ENCODE results near the gene OR5K2. TPM values are rescaled to one million over a fixed set of nuclear protein-coding genes. Genes with fewer than 3 reads are reported as not detected.

The OR5K2 gene
- total and polyA plus RNA-seq, 10 of the 15 experiments (the other 5 are each of a cell fraction or from before 2014, with no cell fraction given) = 0.12 TPM; not detected in 9

- TF ChIP-seq ELK1 (IDR thresholded peaks at IDR 0.05; ENCODE audit: low read depth, low read length) (no peak), MYB (IDR thresholded peaks at IDR 0.05; ENCODE audit: borderline replicate concordance, low read depth, low read length) (no peak)
These were observed 37.3 kb upstream of the OR5K2 start (continued) for GRCh38 chr3:98460220-98460619.

GRCh38 chr3:98462901-98463300, 34.6 kb upstream of the OR5K2 start, which contains the start of gene OR5K1:
Gene OR5K1, plus strand, starts transcription at chr3:98463201. Its CDS starts 6,376 bp downstream, at chr3:98469577.
- Histone ChIP-seq H3K4me3 (no peak within 1 kb of the TSS), H4K20me1 (ENCODE audit: control insufficient read depth, insufficient read depth) (no peaks in the 10 kb centered on the region), H3K4me1 (ENCODE audit: control insufficient read depth, insufficient read depth, low read length) (no peaks in the 10 kb centered on the region), H3K9ac (ENCODE audit: control insufficient read depth, insufficient read depth, low read length) (no peak within 1 kb of the TSS), H3K27ac (ENCODE audit: control insufficient read depth, insufficient read depth) (no peak within 1 kb of the TSS), H3K4me2 (ENCODE audit: control insufficient read depth, insufficient read depth) (no peak within 1 kb of the TSS), H2AFZ (ENCODE audit: control insufficient read depth, low read depth, low read length) (no peak within 1 kb of the TSS), H3K79me2 (ENCODE audit: control insufficient read depth, insufficient read depth, low read length) (no peaks in the 10 kb centered on the region), H3K9me3 (replicated peaks; ENCODE audit: control insufficient read depth, insufficient read depth, low read length) (no peaks in the 10 kb centered on the region; the same call in 2 of the 3 replicates), H3K36me3 (ENCODE audit: control insufficient read depth in 2 of 2, insufficient read depth in 2 of 2, low read length in 1 of 2) (no peaks in the 10 kb centered on the region), H3K27me3 (replicated peaks in 1 of 2; ENCODE audit: control insufficient read depth in 2 of 2, insufficient read depth in 2 of 2, low read length in 1 of 2) (no peaks in the 10 kb centered on the region)
- BruUV-seq (replicated peaks) = no TSS peak
- TF ChIP-seq PRDM15 (CRISPR knock-in tag; IDR thresholded peaks at IDR 0.05) = no peak
- no peak for TF ChIP-seq KLF5 (IDR thresholded peaks at IDR 0.05; ENCODE audit: partially characterized antibody)
- no peak for TF ChIP-seq CEBPB (IDR thresholded peaks at IDR 0.05; ENCODE audit: borderline replicate concordance in 1 of 2, low read depth in 2 of 2, low read length in 2 of 2)
- TF ChIP-seq SIN3A (IDR thresholded peaks at IDR 0.05; ENCODE audit: low read depth, low read length) = no peak
- no peak for TF ChIP-seq CHD1 (IDR thresholded peaks at IDR 0.05; ENCODE audit: low read depth, low read length)
- TF ChIP-seq EZH2 (IDR thresholded peaks at IDR 0.05; ENCODE audit: borderline replicate concordance, control insufficient read depth, low read depth, low read length) = no peak
- TF ChIP-seq YBX1 (IDR thresholded peaks at IDR 0.05) = no peak
- no peak for TF ChIP-seq FOS (IDR thresholded peaks at IDR 0.05; ENCODE audit: borderline replicate concordance, extremely low read depth, insufficient read length)
- no peak for TF ChIP-seq PKNOX1 (IDR thresholded peaks at IDR 0.05)
- TF ChIP-seq MTA2 (IDR thresholded peaks at IDR 0.05; ENCODE audit: low read depth) = no peak
- TF ChIP-seq POLR2AphosphoS5 (IDR thresholded peaks at IDR 0.05; ENCODE audit: low read length) = no peak
- DNase-seq (ENCODE audit: low read depth, low spot score) = no peak
- in situ Hi-C loops (cut with MboI) (no loop called here), intact Hi-C loops (cut with micrococcal nuclease; ENCODE audit: unreplicated experiment) (no loop called here)
- CTCF ChIA-PET = interaction anchor here (0.7 to 1.1 kb wide), 3 partner anchors 12 to 354 kb away, joined by 3 read pairs; no protein-coding TSS in a partner anchor
- SMC1A ChIA-PET (ENCODE audit: uncharacterized antibody, unreplicated experiment) = interaction anchor here (0.8 to 2.7 kb wide), 2 partner anchors 8 to 20 kb away, joined by 3 to 10 read pairs; no protein-coding TSS in a partner anchor
- RAD21 ChIA-PET (ENCODE audit: unreplicated experiment) = no interaction called here
- POLR2A ChIA-PET = no interaction called here
- FAIRE-seq = no peak
- WGBS (ENCODE audit: insufficient coverage, insufficient replicate concordance, low lambda C conversion rate, missing lambda C conversion rate) = 50% methylated on average over 1 of the region's 1 CpG
- no peak for ATAC-seq

Measured in GM12878 (cell line).